ENCODE results near the gene SLC26A9.

The SLC26A9 gene

DNA sequence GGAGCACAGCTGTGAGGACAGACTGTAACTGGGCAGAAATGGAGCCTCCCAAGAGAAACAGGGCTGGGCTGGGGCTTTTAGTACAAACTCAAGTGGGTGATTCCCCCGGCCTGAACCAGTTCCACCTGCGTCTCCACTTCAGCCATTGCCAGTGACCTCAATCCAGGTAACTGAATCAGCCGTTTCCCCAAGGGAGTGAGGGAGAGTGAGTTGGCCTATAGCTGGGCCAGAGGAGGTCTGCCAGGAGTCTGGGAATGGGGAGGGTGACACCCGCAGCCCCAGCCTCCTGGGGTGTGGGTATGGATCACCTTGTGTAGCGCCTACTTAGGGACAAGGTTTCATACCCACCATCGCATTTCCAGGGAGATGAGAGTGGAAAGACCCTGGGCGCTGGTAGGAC is 8.5 kb downstream of the SLC26A9 start:
- Histone ChIP-seq H3K4me3 (no peak overlapping the region), H3K27ac (no peak overlapping the region), H3K4me1 (peaks cover 0 to 13% (median 6%) of the 10 kb centered on the region in 4 donors), H3K9me3 (no peaks in the 10 kb centered on the region), H3K27me3 (peaks cover 0 to 5% of the 10 kb centered on the region in 2 donors), H3K36me3 (no peaks in the 10 kb centered on the region)
- intact Hi-C loops (cut with DNase I; ENCODE audit: low total_unique reads), result no loop called here
- TF ChIP-seq, protein P1, sequence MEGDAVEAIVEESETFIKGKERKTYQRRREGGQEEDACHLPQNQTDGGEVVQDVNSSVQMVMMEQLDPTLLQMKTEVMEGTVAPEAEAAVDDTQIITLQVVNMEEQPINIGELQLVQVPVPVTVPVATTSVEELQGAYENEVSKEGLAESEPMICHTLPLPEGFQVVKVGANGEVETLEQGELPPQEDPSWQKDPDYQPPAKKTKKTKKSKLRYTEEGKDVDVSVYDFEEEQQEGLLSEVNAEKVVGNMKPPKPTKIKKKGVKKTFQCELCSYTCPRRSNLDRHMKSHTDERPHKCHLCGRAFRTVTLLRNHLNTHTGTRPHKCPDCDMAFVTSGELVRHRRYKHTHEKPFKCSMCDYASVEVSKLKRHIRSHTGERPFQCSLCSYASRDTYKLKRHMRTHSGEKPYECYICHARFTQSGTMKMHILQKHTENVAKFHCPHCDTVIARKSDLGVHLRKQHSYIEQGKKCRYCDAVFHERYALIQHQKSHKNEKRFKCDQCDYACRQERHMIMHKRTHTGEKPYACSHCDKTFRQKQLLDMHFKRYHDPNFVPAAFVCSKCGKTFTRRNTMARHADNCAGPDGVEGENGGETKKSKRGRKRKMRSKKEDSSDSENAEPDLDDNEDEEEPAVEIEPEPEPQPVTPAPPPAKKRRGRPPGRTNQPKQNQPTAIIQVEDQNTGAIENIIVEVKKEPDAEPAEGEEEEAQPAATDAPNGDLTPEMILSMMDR (IDR thresholded peaks at IDR 0.05), result no peak
- DNase-seq, result no peak

GRCh38 chr1:205933671-205934618 is 9.3 kb downstream of the SLC26A9 start:
- no peaks in the 10 kb centered on the region for H3K9me3 ChIP-seq
- H3K4me1 ChIP-seq, result peaks cover 0 to 13% (median 6%) of the 10 kb centered on the region in 4 donors
- H3K4me3 ChIP-seq, result no peak overlapping the region
- DNase-seq, result no peak
- TF ChIP-seq, protein P1 (IDR thresholded peaks at IDR 0.05), result no peak
- intact Hi-C loops (cut with DNase I; ENCODE audit: low total_unique reads), result no loop called here
- H3K27me3 ChIP-seq, result peaks cover 0 to 5% of the 10 kb centered on the region in 2 donors
- no peaks in the 10 kb centered on the region for H3K36me3 ChIP-seq
- H3K27ac ChIP-seq, result no peak overlapping the region

DNA sequence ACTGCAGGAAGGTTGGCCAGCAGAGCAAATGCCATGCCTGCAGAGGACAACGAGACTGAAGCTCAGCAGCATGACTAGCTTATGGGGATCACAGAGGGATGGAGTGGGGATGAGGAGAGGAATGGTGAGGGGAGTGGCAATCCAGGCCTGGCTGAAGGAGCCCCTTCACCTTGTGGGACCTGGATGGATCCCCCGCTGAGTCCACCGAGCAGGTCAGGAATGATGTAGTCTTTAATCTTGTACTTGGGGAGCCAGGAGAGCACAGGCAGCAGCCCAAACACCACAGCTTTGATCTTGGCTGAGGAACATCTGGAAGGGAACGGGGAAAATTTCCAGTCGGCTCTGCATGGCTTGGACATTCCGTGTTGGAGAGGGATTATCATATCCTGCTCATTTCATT is 10.5 kb downstream of the SLC26A9 start:
- H3K4me1 ChIP-seq, result peaks cover 0 to 13% (median 6%) of the 10 kb centered on the region in 4 donors
- no peaks in the 10 kb centered on the region for H3K9me3 ChIP-seq
- no peak for DNase-seq
- TF ChIP-seq, protein P1 (IDR thresholded peaks at IDR 0.05), result no peak
- no peaks in the 10 kb centered on the region for H3K36me3 ChIP-seq
- H3K27ac ChIP-seq, result no peak overlapping the region
- intact Hi-C loops (cut with DNase I; ENCODE audit: low total_unique reads), result no loop called here
- no peak overlapping the region for H3K4me3 ChIP-seq
- peaks cover 0 to 2% of the 10 kb centered on the region in 2 donors for H3K27me3 ChIP-seq

DNA sequence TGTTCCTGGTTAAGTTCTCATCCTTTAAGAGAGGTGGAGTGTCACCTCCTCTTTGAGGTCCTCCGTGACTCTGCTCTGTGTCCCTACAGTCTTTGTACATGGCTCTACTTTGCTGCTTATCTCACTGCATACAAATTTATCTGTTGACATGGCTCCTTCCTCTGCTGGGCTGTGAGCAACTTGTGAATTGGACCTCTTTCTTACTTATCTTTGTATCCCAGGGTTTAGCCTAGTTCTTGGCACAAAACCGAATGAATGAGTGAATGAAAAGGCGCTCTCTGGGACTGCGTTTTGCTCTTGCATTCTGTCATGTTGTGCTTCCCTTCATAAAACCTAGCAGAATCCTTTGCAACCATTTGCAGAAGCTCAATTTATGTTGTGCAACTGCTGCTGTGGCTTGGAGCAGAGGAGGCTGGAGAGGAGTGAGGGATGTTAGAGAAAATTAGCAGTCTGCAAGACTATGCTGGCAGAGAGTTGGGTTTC is 12.4 kb downstream of the SLC26A9 start:
- Histone ChIP-seq H3K27ac (no peak overlapping the region), H3K27me3 (peaks cover 0 to 2% of the 10 kb centered on the region in 2 donors), H3K4me3 (no peak overlapping the region), H3K9me3 (no peaks in the 10 kb centered on the region), H3K4me1 (peaks cover 0 to 5% (median 0%) of the 10 kb centered on the region in 4 donors), H3K36me3 (no peaks in the 10 kb centered on the region)
- TF ChIP-seq, protein P1 (IDR thresholded peaks at IDR 0.05), result no peak
- no peak for DNase-seq
- intact Hi-C loops (cut with DNase I; ENCODE audit: low total_unique reads), result no loop called here

DNA sequence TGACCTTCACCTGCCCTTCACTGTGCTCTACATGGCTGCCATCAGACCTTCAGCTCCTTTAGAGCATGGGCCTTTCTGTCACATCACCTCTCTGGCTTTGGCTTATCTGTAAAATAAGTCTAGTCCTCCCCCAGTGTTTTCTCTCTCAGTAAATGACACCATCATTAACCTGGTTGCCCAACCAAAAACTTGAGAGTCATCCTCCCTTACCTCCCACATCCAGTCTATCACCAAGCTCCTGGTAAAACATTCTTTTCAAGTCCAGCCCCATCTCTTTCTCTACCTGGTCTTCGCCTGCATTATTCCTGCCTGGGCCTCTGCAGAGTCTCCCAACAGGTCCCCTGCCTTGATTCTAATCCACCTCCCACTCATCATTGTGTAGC is 13.1 kb downstream of the SLC26A9 start:
- TF ChIP-seq, protein P1 (IDR thresholded peaks at IDR 0.05), result no peak
- H3K36me3 ChIP-seq, result no peaks in the 10 kb centered on the region
- no peak for DNase-seq
- no peak overlapping the region for H3K27ac ChIP-seq
- H3K27me3 ChIP-seq, result peaks cover 0 to 2% of the 10 kb centered on the region in 2 donors
- no peaks in the 10 kb centered on the region for H3K9me3 ChIP-seq
- intact Hi-C loops (cut with DNase I; ENCODE audit: low total_unique reads), result no loop called here
- no peak overlapping the region for H3K4me3 ChIP-seq
- H3K4me1 ChIP-seq, result peaks cover 0 to 5% (median 0%) of the 10 kb centered on the region in 4 donors
